Stimulated activated CD4-positive, alpha-beta T cell treated with anti-CD3 and anti-CD28 coated beads, Interleukin-12 subunit alpha, Interleukin-12 subunit beta, amount 100 ng/mL, for 48 hours (primary cell): ENCODE data around the gene ITPR2.

ENCODE experiments used
- DNase-seq, 3 donors: peaks; one replicate each; pipeline ENCODE4 v3.0.0-alpha.2; 2020; ENCODE audit warnings: low read depth in 2 of 3, low spot score in 1 of 3

ITPR2 gene

DNA sequence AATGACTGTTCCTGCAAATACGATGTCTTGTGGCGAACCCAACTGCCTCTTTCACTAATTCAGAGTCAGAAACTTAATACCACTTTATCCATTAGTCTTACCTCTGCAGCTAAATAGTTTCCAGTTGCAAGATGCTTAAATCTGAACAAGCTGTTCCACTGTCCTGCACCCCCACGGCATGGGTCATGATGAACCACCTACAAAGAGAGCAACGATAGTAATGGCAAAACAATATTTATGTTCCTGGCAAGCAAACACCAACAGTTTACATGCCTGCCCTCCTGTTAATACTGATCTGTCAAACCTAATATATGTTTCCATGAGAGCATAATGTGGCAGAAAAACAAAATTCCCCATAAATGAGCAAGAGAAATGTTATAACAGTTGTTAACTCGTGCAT is 121.9 kb downstream of the ITPR2 start:
- DNase-seq = no peak

DNA sequence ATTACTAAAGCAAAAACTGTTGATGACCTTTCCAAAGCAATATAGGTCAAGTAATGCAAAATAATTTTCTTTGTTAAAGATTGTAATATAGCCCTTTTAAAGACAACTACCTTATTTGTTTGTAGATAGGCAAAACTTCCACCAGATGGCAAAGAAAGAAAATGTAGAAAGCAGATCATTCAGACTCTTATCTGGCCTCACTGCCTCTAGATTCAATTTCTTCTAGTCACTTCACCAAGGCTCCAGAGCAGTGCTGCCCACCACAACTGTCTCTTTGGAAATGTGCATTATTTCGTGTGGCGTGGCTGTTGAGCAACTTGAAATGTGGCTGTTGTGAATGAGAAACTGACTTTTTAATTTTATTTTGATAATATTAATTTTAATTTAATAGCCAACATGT is 127.1 kb downstream of the ITPR2 start:
- DNase-seq = no peak

GRCh38 chr12:26704684-26705460 is 128.1 kb downstream of the ITPR2 start:
- no peak for DNase-seq

DNA sequence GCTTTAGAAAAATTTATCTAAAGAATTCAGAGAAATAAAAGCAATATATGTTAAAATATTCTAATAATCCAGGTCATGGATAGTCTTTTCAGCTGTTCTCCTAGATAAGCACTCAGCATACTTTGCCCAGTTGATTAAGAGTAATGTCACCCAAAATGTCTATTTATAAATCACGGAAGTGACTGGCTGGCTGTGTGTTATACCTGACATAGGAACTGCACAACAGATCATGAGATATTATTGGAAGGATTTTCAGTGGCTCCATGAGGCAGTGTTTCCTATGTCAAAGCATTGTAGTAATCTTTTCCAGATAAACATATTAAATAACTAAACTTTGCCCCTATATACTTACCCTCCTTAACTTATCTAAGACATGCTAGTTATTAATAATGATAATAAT is 128.8 kb downstream of the ITPR2 start:
- no peak for DNase-seq

- DNase-seq = no peak
Observed at GRCh38 chr12:26702741-26703140, 130.3 kb downstream of the ITPR2 start.

DNA sequence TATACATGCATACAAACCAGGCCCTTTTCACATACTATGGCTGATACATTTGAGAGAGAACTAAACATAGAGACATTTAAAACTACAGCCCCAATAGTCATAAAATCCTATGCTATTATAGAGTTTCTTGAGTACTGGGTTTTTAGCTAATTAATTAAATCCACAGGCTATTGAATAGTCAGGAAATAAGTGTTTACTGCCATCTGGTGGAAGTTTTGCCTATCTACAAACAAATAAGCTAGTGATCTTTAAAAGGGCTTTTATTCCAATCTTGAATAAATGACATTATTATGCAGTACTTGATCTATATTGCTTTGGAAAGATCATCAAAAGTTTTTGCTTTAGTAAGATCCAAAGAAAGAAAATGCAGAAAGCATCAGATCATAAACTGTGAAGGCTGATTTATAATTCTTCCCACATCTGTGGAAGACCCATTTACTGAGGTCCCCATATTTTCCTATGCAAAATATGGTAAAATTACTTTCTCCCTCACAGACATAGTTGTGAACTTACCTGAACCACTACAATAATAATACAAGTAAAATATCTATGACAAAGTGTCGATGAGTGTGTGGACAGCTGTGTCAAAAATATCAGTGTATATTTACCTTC is 131.3 kb downstream of the ITPR2 start:
- no peak for DNase-seq

GRCh38 chr12:26700430-26700829 is 132.6 kb downstream of the ITPR2 start:
- DNase-seq = no peak

DNA sequence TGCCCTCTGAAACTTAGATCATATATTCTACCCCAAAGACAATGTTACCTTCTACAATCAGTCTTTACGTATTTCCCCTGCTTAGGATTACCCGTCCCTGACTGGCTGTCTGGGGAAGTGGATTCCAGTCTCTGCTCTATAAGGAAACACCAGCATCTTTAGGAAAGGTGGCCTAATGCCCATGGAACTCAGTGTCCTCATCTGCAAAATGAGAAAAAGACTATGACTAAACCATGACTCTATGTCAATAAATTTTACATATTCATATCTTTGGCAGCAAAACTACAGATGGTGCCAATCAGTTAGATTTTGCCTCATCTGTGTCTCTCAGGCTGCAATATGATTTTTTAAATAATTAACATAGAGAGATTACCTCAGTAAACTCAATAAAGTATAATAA is 133.8 kb downstream of the ITPR2 start:
- DNase-seq = no peak

DNA sequence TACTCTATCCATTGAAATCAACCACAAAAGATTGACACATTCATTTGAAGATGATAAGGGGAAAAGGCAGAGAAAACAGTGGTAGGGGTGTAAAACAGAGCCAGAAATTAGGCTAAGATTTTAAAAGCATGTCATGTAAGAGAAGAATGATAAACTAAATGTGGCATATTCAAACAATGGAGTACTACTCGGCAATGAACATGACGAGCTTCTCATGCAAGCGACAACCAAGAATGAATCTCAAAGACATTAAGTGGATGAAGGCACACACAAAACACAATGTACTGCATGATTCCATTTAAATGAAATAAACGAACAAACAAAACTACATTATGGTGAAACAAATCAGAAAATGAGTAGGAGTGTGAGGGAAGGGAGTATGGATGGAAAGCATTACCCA is 134.8 kb downstream of the ITPR2 start:
- DNase-seq = no peak

DNA sequence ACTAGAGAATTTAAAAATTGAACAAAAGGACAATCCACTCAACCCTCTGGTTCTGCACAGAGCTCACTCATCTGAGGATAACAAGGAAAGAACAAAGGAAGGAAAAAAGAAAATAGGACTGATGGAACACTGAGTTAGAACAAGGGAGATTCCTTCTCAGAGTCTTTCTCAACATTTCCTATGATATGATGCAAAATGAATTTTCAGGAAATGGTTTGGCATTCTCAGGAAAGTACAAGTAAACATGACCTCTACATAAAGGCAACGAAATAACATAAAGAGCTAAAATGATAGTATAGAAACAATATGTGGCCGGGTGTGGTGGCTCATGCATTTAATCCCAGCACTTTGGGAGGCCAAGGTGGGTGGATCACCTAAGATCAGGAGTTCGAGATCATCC is 135.8 kb downstream of the ITPR2 start:
- DNase-seq = no peak

- DNase-seq = no peak
Observed at GRCh38 chr12:26696613-26697092, 136.3 kb downstream of the ITPR2 start.

- no peak for DNase-seq
Observed at GRCh38 chr12:26696048-26696612, 136.9 kb downstream of the ITPR2 start.

DNA sequence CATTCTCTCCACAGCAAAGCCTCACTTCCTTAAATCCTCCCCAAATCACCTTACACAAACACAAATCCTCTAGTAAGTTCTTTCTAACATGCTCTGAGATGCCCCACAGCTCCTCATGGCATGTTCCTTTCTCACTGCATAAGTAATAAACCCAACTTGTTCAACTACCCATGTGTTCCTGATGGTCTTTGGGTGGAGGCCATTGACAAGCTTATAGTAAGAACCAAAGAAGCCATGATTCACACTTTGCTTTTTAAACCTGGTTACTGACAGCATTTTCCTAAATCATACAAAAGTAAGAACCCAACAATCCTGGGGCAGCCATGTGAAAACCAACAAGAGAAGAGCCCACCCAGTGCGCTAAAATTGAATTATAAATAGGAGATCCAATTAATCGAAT is 138.6 kb downstream of the ITPR2 start:
- DNase-seq = no peak

DNA sequence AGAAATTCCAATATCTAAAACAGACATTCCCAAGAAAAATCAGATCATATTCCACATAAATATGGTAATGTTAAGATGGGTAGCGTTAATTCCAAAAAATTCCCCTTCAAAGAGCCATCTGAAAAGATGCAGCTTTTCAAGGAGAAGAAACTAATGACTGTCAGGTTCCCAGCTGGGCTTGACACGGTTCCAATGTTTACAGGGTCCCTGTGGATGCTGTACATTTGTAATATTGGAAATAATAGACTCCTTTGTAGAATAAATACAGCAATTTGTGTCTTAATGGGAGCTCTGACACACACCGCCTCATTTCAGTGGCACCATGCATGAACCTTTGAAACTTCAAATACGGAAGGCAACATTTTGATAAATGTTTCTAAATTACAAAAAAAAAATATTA is 140.6 kb downstream of the ITPR2 start:
- no peak for DNase-seq

DNA sequence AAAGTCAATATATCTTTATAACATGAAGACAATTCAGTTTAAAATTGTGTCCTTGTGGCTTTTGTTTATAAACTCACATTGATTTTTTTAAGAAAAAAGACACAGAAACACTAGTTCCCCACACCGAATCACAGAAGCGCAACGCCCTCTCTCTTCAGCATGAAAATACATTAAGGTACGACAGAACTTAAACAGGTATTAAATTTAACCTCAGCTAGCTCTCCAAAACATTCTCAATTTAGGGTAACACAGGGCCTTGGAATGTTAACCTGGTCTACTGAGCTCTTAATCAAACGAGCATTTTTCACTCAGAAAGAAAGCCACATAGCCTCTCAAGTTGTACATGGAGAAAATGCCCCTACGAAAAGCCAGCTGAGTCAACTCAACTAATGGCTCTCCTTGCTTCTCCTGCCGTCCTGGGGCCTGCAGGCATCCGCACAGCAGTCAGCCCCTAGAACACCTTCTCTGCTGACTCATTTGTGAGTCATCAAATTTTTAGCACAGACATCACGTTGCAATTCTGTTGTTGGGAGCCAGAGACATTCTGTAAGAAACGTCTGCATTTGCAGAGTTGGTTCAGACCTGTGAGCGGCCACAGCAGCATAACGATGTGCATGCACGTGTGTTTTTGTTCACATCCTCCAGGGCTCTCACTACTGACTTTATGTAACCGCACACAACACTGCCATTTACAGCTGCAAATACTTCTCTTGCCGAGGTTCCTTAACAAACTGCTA is 141.6 kb downstream of the ITPR2 start:
- DNase-seq = no peak

GRCh38 chr12:26690601-26691000 is 142.4 kb downstream of the ITPR2 start:
- no peak for DNase-seq

GRCh38 chr12:26689281-26689841 is 143.6 kb downstream of the ITPR2 start:
- no peak for DNase-seq

DNA sequence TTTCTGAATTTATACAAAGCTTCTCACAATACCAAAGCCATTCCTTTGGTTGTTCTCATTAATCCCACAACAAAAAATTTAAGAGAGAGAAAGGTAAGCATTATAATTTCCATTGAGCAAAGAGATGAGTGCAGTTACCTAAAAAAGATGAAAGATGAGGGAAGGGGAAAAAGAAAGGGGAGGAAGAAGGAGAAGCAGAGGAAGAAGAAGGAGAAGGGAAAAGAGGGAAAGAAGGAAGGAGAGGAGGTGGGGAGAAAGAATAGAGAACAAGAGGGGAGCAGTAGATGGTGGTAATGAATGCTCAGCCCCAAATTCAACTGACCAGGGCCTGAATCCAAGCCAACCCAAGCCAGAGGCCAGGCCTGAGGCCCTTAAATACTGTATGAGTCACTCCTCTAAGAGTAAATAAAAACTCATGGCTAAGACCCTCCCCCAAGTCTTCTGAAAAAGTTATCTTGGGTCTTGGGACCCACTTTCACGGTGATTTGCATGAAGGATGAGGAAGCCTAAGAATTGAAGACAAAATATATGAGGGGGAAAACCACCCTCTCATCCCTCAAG is 144.6 kb downstream of the ITPR2 start:
- no peak for DNase-seq

DNA sequence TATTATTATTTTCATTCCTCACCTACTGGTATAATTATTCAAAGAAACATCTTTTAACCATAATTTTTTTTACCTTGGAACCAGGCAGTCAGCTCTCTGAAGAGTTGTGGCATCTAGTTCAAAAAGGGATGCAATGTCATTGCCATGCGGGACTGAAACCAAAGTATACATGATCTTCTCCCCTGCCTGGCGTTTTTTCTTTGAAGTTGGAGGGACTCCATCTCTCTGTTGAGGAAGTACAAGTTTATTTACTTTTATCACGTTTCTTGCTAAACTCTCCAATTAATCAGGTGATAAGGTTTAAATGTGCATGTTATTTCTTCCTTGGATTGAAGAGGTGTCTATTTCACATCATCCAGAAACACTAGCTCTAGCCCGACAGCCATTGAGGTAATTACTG is 146.6 kb downstream of the ITPR2 start:
- DNase-seq = no peak

DNA sequence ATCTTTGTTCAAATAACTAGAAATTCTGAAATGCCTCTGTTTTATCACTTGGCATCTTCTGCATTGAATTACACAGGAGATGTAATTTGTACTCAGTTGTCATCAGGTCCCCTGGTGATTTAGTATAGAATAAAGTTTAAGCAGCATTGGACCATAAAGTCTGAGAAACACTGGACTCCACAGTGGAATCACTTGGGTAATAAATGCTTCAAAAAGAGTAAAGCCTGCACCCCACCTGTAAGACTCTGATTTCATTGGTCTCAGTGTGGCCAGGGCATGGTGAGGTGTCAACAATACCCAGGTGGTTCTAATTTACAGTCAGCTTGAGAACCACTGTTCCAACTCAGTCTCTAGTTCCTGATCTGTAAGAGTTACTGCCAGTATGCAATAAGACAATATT is 148.9 kb downstream of the ITPR2 start:
- DNase-seq = no peak

GRCh38 chr12:26683443-26683842 is 149.6 kb downstream of the ITPR2 start:
- no peak for DNase-seq
